Fibroblast of peridontal ligament (primary cell): ENCODE measurements around the gene GPR161.
"Not testable (repeated sequence)": the region's sequence is repeated elsewhere in the genome, so short reads cannot be mapped to it uniquely, and the experiment has no call there.

Source experiments
- DNase-seq: peaks from one replicate; pipeline ENCODE4 v3.0.0-alpha.2; 2010; ENCODE audit errors: extremely low read depth

Gene GPR161

GRCh38 chr1:168136709-168137514 is at the start of gene GPR161:
TSS of gene GPR161 (minus strand) at chr1:168136930. CDS start at chr1:168104850, 32,080 bp downstream.
- DNase-seq = peak; percentile 37

GRCh38 chr1:168181063-168181720 is 44.5 kb upstream of the GPR161 start:
- DNase-seq = not testable (repeated sequence)

GRCh38 chr1:168180148-168180524 is 43.4 kb upstream of the GPR161 start:
- no peak for DNase-seq

DNA sequence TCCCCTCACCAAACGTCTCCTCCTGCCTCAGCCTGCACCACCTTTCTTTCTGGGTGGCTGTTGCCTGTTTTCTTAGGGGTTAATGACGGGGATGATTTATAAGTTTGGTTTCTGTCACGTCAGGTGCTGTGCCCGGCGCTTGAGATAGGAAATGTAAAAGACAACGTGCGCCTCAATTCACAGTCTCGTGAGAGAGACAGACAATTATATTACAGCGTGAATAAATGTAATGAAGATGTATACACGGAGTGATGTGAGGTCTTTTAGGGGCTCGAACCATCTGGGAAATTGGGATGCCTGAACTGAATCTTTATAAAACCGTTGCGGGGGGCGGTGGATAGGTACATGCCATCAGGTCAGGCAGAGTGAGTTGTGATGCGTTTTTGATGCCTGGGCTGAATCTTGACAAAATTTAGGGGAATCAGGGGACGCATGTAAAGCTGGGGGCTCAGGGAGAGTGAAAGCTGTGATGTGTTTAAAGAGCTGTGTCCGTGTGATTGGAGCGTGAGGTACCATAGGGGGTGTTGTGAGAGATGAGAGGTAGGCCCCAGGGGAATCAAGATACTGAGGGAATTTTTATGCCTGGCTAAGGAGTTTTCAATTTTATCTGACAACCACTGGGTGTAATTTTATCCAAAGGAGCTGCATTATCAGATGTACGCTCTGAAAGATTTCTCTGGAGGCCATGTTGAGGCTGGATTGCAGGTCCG is 42.9 kb upstream of the GPR161 start:
- peak; percentile 28 for DNase-seq

DNA sequence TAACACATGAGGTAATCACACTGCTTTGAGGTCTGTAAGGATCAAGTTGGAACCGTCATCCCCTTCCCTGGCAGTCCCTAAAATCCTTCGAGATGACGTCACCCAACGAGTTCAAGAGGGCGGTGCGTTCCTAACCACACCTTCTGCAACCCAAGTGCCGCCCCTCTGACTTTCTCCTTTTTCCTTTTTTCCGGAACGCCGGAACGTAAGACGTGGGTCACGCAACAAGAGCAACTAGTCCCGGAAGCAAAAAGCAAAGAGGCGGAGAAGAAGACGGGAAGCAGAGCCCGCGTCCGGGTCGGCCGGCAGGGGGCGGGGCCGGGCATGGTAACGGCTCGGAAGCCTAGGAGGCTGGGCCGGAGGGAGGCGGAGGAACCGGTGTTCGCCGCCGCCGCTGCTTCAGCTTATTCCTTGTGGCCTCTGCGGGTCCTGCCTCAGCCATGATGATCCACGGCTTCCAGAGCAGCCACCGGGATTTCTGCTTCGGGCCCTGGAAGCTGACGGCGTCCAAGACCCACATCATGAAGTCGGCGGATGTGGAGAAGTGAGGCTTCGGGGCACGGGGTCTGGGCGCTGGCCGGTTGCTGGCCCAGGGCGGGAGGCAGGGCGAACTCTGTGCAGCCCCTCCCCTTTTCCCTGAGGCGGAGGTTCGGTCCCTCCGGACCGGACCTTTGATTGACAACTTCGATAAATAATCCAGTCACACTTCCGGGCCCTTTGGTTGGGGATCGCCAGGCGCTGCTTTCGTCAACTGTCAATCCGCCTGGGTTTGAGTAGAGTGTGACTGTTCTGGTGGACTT is 42.1 kb upstream of the GPR161 start, which contains the start of gene TIPRL:
Gene TIPRL (plus strand): TSS at position 325 of the 800 bp plus-strand sequence. CDS start 116 bp downstream, at position 441.
- peak; percentile 100 for DNase-seq

DNA sequence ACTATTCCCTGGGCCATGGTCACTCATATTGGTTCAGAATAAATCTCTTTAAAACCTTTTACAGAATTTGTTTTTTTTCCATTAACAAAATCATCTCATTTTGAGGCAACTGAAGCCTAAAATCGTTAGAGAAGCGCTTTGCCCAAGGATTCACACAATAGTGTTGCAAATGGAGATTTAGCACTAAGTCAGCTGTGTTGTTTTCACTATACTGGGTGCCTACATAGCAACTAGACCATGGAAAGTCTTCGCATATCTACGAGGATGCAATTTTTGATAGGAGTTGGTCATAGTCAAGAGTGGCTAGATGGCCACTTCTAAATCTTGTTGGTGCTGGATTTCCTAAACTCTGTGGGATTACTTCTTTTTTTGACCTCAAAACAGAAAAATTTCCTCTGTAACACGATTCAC is 41.5 kb upstream of the GPR161 start:
- no peak for DNase-seq

DNA sequence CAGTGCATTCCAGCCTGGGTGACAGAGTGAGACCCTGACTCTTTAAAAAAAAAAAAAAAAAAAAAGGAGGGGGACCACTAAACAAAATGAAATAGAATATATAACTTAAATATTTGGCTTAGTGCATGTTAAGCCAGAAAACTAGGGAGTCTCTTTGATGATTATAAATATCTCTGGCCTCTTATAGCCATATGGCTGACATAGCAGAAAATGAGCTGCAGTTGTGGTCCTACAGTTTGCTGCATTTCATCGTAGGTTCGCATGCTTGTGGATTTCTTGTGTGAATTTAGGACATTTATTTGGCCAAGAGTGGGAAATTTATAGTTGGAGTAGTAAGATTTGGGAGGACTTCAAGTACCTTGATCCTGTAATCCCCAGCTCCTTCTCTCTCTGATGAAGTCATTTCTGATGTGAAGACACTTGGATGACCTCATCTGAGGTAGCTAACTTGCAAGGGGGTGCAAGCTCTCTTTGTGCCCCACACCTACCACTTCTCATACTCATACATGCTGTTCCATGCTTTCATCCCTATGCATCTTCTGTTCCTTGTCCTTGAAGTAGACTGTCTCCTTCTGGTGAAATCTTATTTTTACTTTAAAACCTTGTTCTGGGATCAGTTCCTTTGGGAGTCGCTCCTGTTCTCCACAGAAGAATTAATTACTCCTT is 35.7 kb upstream of the GPR161 start:
- no peak for DNase-seq

DNA sequence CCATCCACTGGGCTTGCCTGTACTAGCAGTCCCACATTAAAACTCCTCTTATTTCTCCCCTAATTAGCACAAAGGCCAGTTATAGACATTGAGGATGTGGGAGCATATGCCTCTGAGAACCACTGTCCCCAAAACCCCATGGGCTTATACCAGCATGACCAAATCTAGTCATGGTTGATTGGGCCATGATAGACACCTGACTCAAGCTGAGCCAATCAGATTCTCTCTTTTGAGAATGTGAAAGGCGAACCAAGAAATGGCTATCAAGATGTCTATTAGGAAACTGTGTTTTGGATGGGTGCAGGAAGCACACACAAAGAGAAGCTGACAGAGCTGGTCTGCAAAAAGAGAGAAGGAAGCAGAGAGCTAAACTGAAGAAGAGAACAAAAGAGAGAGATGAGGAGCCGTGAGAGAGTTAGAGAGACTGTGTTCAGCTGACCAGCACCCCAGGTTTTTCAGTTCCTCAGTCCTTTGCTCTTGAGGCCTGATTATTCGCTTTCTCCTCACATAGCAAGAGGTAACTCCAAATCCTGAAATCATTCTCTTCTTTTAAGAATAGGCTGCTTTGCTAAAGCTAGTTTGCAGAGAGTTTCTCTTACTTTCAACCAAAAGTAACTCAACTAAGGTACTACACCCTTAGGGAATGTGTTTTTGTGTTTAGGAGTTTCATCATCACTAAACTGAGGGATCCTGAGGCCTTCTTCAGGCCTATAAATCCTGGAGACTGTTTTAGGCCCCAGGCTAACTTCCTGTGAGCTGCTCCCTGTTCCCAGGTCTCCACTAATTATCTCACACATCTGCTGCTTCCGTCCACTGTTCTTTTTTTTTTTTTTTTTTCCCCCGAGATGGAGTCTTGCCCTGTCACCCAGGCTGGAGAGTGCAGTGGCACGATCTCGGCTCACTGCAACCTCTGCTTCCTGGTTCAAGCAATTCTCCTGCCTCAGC is 34.1 kb upstream of the GPR161 start:
- no peak for DNase-seq

GRCh38 chr1:168167806-168168205 is 31.1 kb upstream of the GPR161 start:
- DNase-seq = peak; percentile 11

GRCh38 chr1:168164771-168165170 is 28.0 kb upstream of the GPR161 start:
- no peak for DNase-seq

DNA sequence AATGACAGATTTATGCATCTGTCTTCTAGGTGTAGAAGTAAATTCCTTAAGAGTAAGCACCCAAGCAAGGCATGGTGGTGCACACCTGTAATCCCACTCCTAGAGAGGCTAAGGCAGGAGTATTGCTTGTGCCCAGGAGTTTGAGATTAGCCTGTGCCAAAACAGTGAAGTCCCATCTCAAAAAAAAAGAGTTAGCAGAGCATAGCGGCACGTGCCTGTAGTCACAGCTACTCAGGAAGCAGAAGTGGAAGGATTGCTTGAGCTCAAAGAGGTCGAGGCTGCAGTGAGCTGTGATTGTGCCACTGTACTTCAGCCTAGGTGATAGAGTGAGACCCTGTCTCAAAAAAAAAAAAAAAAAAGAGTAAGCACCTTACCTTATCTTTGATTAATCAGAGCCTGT is 26.9 kb upstream of the GPR161 start:
- DNase-seq = no peak

- no peak for DNase-seq
These were observed 24.7 kb upstream of the GPR161 start for GRCh38 chr1:168161459-168161858.

- DNase-seq = no peak
These were observed 23.2 kb upstream of the GPR161 start for GRCh38 chr1:168159979-168160378.

GRCh38 chr1:168159251-168159650 is 22.5 kb upstream of the GPR161 start:
- peak; percentile 40 for DNase-seq

DNA sequence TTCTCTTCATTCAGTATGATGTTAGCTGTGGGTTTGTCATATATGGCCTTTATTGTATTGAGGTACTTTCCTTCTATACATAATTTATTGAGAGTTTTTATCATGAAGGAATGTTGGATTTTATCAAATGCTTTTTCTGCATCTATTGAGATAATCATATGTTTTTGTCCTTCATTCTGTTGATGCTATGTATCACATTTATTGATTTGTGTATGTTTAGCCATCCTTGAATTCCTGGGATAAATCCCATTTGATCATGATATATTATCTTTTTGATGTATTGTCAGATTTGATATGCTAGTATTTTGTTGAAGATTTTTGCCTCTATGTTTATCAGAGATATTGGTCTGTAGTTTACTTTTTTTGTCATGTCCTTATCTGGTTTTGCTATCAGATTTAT is 20.9 kb upstream of the GPR161 start:
- DNase-seq = no peak

GRCh38 chr1:168155910-168156309 is 19.2 kb upstream of the GPR161 start:
- no peak for DNase-seq

- not testable (repeated sequence) for DNase-seq
These were observed 18.0 kb upstream of the GPR161 start for GRCh38 chr1:168154707-168155106.

DNA sequence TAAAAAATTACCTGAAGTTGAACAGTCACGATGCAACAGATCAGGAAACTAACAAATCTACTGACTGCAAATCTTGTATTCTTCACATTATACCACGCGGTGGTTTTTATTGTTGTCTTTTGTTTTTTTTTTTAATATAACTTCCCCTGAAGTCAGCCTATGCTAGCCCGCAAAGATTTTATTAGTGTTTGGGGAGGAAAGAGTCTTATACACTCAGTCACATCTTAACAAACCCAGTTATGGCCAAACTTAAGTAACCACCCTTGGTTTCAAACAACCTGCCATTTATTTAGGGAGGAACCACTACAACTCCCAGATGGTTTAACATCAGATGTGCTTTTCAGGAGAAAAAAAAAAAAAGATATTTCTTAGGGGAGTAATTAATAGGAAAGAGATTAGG is 15.2 kb upstream of the GPR161 start:
- DNase-seq = no peak

DNA sequence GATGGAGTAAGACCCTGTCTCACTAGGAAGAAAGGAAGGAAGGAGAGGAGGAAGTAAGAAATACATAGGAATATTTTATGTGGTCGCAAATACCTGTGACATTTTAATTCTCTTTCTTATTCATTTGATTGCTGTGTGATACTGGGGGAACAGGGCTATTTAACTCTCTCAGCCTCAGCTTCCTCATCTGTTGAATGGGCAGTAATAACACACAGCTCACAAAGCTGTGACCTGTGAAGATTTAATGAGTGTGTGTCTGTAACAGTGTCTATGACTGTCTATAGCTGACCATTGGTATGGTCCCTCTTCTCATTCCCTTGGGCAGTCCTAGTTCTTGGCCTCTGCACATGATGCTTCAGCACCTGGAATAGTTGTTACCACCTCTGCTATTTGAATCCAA is 13.6 kb upstream of the GPR161 start:
- no peak for DNase-seq

GRCh38 chr1:168148916-168149315 is 12.2 kb upstream of the GPR161 start:
- peak; percentile 67 for DNase-seq
